Measurements from ENCODE around the gene TLK1. TPM values are rescaled to one million over a fixed set of nuclear protein-coding genes. Genes with fewer than 3 reads are reported as not detected.
A peak's percentile ranks its signal among the peaks of the same experiment; 100 is the strongest.

Gene TLK1
- total and polyA plus RNA-seq, 2 donors (not counting 1 experiment from before 2014, with no cell fraction given) = 23.5 to 29.9 TPM

DNA sequence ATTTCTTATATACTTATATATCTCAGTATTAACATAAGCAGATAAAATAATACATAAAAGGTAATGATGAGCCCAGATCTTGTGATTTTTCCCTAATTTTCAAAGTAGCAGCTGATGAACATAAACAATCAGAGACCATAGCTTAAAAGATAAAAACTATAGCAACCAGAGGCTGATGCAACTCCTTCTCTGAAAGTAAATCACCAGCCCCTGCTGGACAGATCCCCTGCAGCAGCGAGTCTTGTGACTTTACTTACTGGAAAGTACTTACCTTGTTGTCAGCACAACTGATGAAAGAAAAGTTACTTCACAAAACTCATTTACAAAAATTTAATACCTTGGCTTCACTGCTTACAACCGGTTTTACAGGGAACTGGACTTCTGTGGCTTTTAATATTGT, 164.4 kb downstream of the TLK1 start:
- no peak overlapping the region for H3K4me2 ChIP-seq (ENCODE audit: extremely low read depth, insufficient read depth, low read length)
- no peaks in the 10 kb centered on the region for H3K27me3 ChIP-seq (ENCODE audit: control insufficient read depth, insufficient read depth, low read length)
- H3K79me2 ChIP-seq (ENCODE audit: control insufficient read depth, insufficient read depth, low read length) = no peaks in the 10 kb centered on the region
- no peaks in the 10 kb centered on the region for H3K4me1 ChIP-seq (ENCODE audit: control insufficient read depth, extremely low read depth, insufficient read depth, low read length)
- peak; percentile 6 to 38 for DNase-seq (ENCODE audit: low read depth in 2 of 2)
- H3K9me3 ChIP-seq (ENCODE audit: control insufficient read depth, insufficient read depth, low read depth, low read length) = no peaks in the 10 kb centered on the region
- H3K9ac ChIP-seq (ENCODE audit: insufficient read depth, low read length) = no peak overlapping the region
- H3K36me3 ChIP-seq (ENCODE audit: control insufficient read depth, insufficient read depth, low read length) = peaks cover 5% of the 10 kb centered on the region
- no peak overlapping the region for H3K4me3 ChIP-seq (replicated peaks in 1 of 4; ENCODE audit: control extremely low read depth in 1 of 4, insufficient read depth in 1 of 4, low read depth in 3 of 4, low read length in 4 of 4)
- H2AFZ ChIP-seq (ENCODE audit: low read length) = no peak overlapping the region
- TF ChIP-seq, protein P1, sequence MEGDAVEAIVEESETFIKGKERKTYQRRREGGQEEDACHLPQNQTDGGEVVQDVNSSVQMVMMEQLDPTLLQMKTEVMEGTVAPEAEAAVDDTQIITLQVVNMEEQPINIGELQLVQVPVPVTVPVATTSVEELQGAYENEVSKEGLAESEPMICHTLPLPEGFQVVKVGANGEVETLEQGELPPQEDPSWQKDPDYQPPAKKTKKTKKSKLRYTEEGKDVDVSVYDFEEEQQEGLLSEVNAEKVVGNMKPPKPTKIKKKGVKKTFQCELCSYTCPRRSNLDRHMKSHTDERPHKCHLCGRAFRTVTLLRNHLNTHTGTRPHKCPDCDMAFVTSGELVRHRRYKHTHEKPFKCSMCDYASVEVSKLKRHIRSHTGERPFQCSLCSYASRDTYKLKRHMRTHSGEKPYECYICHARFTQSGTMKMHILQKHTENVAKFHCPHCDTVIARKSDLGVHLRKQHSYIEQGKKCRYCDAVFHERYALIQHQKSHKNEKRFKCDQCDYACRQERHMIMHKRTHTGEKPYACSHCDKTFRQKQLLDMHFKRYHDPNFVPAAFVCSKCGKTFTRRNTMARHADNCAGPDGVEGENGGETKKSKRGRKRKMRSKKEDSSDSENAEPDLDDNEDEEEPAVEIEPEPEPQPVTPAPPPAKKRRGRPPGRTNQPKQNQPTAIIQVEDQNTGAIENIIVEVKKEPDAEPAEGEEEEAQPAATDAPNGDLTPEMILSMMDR (conservative IDR thresholded peaks at IDR 0.05 in 1 of 2, IDR thresholded peaks at IDR 0.05 in 1 of 2; ENCODE audit: low read depth in 1 of 2, low read length in 2 of 2) = peak in 1 of 2 donors; percentile 11
- no peak for TF ChIP-seq EZH2 (IDR thresholded peaks at IDR 0.05; ENCODE audit: low read length, missing control alignments)
- H3K27ac ChIP-seq (ENCODE audit: insufficient read depth, low read length) = no peak overlapping the region
- no peaks in the 10 kb centered on the region for H4K20me1 ChIP-seq (ENCODE audit: control insufficient read depth, extremely low read depth, insufficient read depth, low read length)

- Histone ChIP-seq H3K9ac (ENCODE audit: insufficient read depth, low read length) (no peak overlapping the region), H3K27ac (ENCODE audit: insufficient read depth, low read length) (no peak overlapping the region), H3K4me1 (ENCODE audit: control insufficient read depth, extremely low read depth, insufficient read depth, low read length) (no peaks in the 10 kb centered on the region), H4K20me1 (ENCODE audit: control insufficient read depth, extremely low read depth, insufficient read depth, low read length) (no peaks in the 10 kb centered on the region), H3K9me3 (ENCODE audit: control insufficient read depth, insufficient read depth, low read depth, low read length) (no peaks in the 10 kb centered on the region), H3K79me2 (ENCODE audit: control insufficient read depth, insufficient read depth, low read length) (no peaks in the 10 kb centered on the region), H2AFZ (ENCODE audit: low read length) (no peak overlapping the region), H3K27me3 (ENCODE audit: control insufficient read depth, insufficient read depth, low read length) (no peaks in the 10 kb centered on the region), H3K36me3 (ENCODE audit: control insufficient read depth, insufficient read depth, low read length) (peaks cover 2% of the 10 kb centered on the region), H3K4me2 (ENCODE audit: extremely low read depth, insufficient read depth, low read length) (no peak overlapping the region), H3K4me3 (replicated peaks in 1 of 4; ENCODE audit: control extremely low read depth in 1 of 4, insufficient read depth in 1 of 4, low read depth in 3 of 4, low read length in 4 of 4) (no peak overlapping the region)
- no peak for TF ChIP-seq EZH2 (IDR thresholded peaks at IDR 0.05; ENCODE audit: low read length, missing control alignments)
- TF ChIP-seq, protein P1 (conservative IDR thresholded peaks at IDR 0.05 in 1 of 2, IDR thresholded peaks at IDR 0.05 in 1 of 2; ENCODE audit: low read depth in 1 of 2, low read length in 2 of 2) = peak in 1 of 2 donors; percentile 42
- DNase-seq (ENCODE audit: low read depth in 2 of 2) = no peak
These were observed 169.1 kb downstream of the TLK1 start for GRCh38 chr2:170991398-170992182.

DNA sequence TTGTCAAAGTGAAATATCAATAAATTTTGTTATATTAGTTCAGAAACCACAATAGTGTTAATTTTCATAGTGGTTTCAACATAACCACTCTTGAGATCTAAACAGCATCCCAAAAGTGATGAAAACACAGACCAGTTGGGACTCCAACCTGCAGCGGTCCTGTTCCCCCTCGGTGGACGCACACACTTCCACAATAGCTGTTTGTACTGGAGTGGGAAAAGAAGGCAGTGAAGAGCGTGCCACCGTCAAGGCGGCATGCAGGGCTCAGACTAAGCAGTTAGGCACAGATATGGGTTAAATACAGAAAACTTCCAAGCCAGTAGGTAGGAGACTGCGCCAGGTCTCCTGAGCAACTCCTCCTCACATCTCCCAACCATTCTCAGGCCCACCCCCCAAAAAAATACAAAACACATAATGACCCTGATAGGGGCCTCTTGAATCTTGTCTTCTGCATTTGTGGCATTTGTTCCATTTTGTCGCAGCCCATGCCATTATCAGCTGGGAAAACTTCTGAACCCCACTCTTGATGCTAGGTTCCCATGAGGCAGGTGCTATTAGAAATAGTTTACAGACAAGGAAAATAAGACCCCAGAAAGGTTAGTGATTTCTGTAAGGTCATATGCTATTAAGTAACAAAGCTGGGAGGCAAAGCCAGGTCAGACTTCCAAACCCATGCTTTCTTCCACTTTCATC, 174.0 kb downstream of the TLK1 start:
- H3K4me1 ChIP-seq (ENCODE audit: control insufficient read depth, extremely low read depth, insufficient read depth, low read length) = no peaks in the 10 kb centered on the region
- H3K4me2 ChIP-seq (ENCODE audit: extremely low read depth, insufficient read depth, low read length) = no peak overlapping the region
- no peaks in the 10 kb centered on the region for H3K79me2 ChIP-seq (ENCODE audit: control insufficient read depth, insufficient read depth, low read length)
- no peak overlapping the region for H3K27ac ChIP-seq (ENCODE audit: insufficient read depth, low read length)
- H2AFZ ChIP-seq (ENCODE audit: low read length) = no peak overlapping the region
- no peaks in the 10 kb centered on the region for H3K27me3 ChIP-seq (ENCODE audit: control insufficient read depth, insufficient read depth, low read length)
- TF ChIP-seq EZH2 (IDR thresholded peaks at IDR 0.05; ENCODE audit: low read length, missing control alignments) = no peak
- TF ChIP-seq, protein P1 (conservative IDR thresholded peaks at IDR 0.05 in 1 of 2, IDR thresholded peaks at IDR 0.05 in 1 of 2; ENCODE audit: low read depth in 1 of 2, low read length in 2 of 2) = no peak
- no peak overlapping the region for H3K4me3 ChIP-seq (replicated peaks in 1 of 4; ENCODE audit: control extremely low read depth in 1 of 4, insufficient read depth in 1 of 4, low read depth in 3 of 4, low read length in 4 of 4)
- H3K9me3 ChIP-seq (ENCODE audit: control insufficient read depth, insufficient read depth, low read depth, low read length) = no peaks in the 10 kb centered on the region
- no peak for DNase-seq (ENCODE audit: low read depth in 2 of 2)
- H3K36me3 ChIP-seq (ENCODE audit: control insufficient read depth, insufficient read depth, low read length) = no peaks in the 10 kb centered on the region
- H3K9ac ChIP-seq (ENCODE audit: insufficient read depth, low read length) = no peak overlapping the region
- H4K20me1 ChIP-seq (ENCODE audit: control insufficient read depth, extremely low read depth, insufficient read depth, low read length) = no peaks in the 10 kb centered on the region

All from fibroblast of lung (primary cell).